CD14-positive monocyte (primary cell): ENCODE data around the gene RFX3. TPM values are rescaled to one million over a fixed set of nuclear protein-coding genes. Genes with fewer than 3 reads are reported as not detected.
A peak's percentile ranks its signal among the peaks of the same experiment; 100 is the strongest.

Source experiments
- DNase-seq, 3 donors: peaks; one replicate each; pipeline ENCODE4 v3.0.0-alpha.2; 2011 to 2022
- H2AFZ ChIP-seq: 2 replicates; pipeline ENCODE4 v1.6.0; 2012; ENCODE audit warnings: mild to moderate bottlenecking, low read depth, low read length, inconsistent platforms; ENCODE audit not compliant: insufficient read depth, poor library complexity, severe bottlenecking
- H3K27ac ChIP-seq, 2 donors: 1 replicate in 1 of 2; 2 replicates in 1 of 2; pipeline ENCODE4 v1.5.1; 2012 to 2013; ENCODE audit warnings: low read length in 2 of 2, control low read depth in 1 of 2, inconsistent platforms in 1 of 2, low read depth in 1 of 2, mild to moderate bottlenecking in 1 of 2
- H3K27me3 ChIP-seq, 2 donors: one replicate each; pipeline versions ENCODE4 v1.6.0 to v1.6.1; 2011 to 2013; ENCODE audit warnings: low read length in 2 of 2; ENCODE audit not compliant: control insufficient read depth in 2 of 2, insufficient read depth in 2 of 2
- H3K36me3 ChIP-seq, 2 donors: replicated peaks in 1 of 2; 1 replicate in 1 of 2; 2 replicates in 1 of 2; pipeline versions ENCODE4 v1.5.1 to v1.6.1; 2012 to 2013; ENCODE audit warnings: low read length in 2 of 2, control low read depth in 1 of 2, inconsistent platforms in 1 of 2, mild to moderate bottlenecking in 1 of 2; ENCODE audit not compliant: insufficient read depth in 2 of 2, control insufficient read depth in 1 of 2
- H3K4me1 ChIP-seq, 2 donors: 1 replicate in 1 of 2; 2 replicates in 1 of 2; pipeline versions ENCODE4 v1.5.1 to v1.6.1; 2012 to 2013; ENCODE audit warnings: low read length in 2 of 2, control low read depth in 1 of 2, inconsistent platforms in 1 of 2, mild to moderate bottlenecking in 1 of 2, moderate library complexity in 1 of 2; ENCODE audit not compliant: insufficient read depth in 2 of 2, control insufficient read depth in 1 of 2
- H3K4me2 ChIP-seq: replicated peaks from 2 replicates; pipeline ENCODE3; 2012; ENCODE audit warnings: low read length, moderate library complexity, mild to moderate bottlenecking; ENCODE audit not compliant: poor library complexity, severe bottlenecking; ENCODE audit errors: extremely low read depth
- H3K4me3 ChIP-seq, 3 experiments: fragments of 200-600 bp in 1 of 3; sonication (generic) in 1 of 3; replicated peaks in 1 of 3; 1 replicate in 2 of 3; 2 replicates in 1 of 3; pipeline ENCODE4 v1.5.1; 2011 to 2013; ENCODE audit warnings: low read length in 3 of 3, mild to moderate bottlenecking in 3 of 3, control low read depth in 2 of 3, low read depth in 2 of 3, inconsistent platforms in 1 of 3, moderate library complexity in 1 of 3
- H3K79me2 ChIP-seq: 2 replicates; pipeline ENCODE4 v1.6.0; 2012; ENCODE audit warnings: mild to moderate bottlenecking, control low read depth, inconsistent platforms, low read length, moderate library complexity; ENCODE audit not compliant: insufficient read depth
- H3K9ac ChIP-seq: 2 replicates; pipeline ENCODE4 v1.6.0; 2017; ENCODE audit warnings: low read length, mild to moderate bottlenecking; ENCODE audit not compliant: insufficient read depth, poor library complexity, severe bottlenecking
- H3K9me3 ChIP-seq, 2 donors: replicated peaks in 1 of 2; 1 replicate in 1 of 2; 2 replicates in 1 of 2; pipeline versions ENCODE4 v1.5.1 to v1.6.1; 2012 to 2013; ENCODE audit warnings: low read length in 2 of 2, control low read depth in 1 of 2; ENCODE audit not compliant: control insufficient read depth in 1 of 2, insufficient read depth in 1 of 2
- H4K20me1 ChIP-seq: 2 replicates; pipeline ENCODE4 v1.6.0; 2012; ENCODE audit warnings: mild to moderate bottlenecking, low read length, control low read depth, moderate library complexity; ENCODE audit not compliant: insufficient read depth
- H3K27ac Mint-ChIP-seq, 7 donors: one replicate each; pipeline ENCODE4 v1.8.0; 2020; ENCODE audit warnings: mild to moderate bottlenecking in 7 of 7, mixed read lengths in 7 of 7, moderate library complexity in 6 of 7, inconsistent platforms in 2 of 7
- H3K27me3 Mint-ChIP-seq, 3 donors: one replicate each; pipeline ENCODE4 v1.8.0; 2021 to 2022; ENCODE audit warnings: low read depth in 3 of 3, mild to moderate bottlenecking in 3 of 3, mixed read lengths in 3 of 3, moderate library complexity in 3 of 3, inconsistent platforms in 1 of 3
- H3K36me3 Mint-ChIP-seq, 2 donors: one replicate each; pipeline ENCODE4 v1.8.0; 2020; ENCODE audit warnings: mixed read lengths in 2 of 2, inconsistent platforms in 1 of 2, mild to moderate bottlenecking in 1 of 2
- H3K4me1 Mint-ChIP-seq: one replicate; pipeline ENCODE4 v1.8.0; 2020; ENCODE audit warnings: mild to moderate bottlenecking, mixed read lengths
- H3K4me3 Mint-ChIP-seq, 2 donors: one replicate each; pipeline ENCODE4 v1.8.0; 2020; ENCODE audit warnings: mild to moderate bottlenecking in 2 of 2, mixed read lengths in 2 of 2, moderate library complexity in 1 of 2
- H3K9me3 Mint-ChIP-seq, 7 donors: one replicate each; pipeline ENCODE4 v1.8.0; 2020 to 2022; ENCODE audit warnings: mixed read lengths in 7 of 7, mild to moderate bottlenecking in 6 of 7, moderate library complexity in 6 of 7, inconsistent platforms in 2 of 7
- CTCF ChIP-seq: fragments of 200-600 bp; IDR thresholded peaks from one replicate; pipeline ENCODE4 v1.8.0; 2022; ENCODE audit warnings: antibody characterized with exemption, mild to moderate bottlenecking
- WGBS: methylation state at CpG from one replicate; pipeline ENCODE4 v1.1.5; 2013; ENCODE audit warnings: missing lambda C conversion rate; ENCODE audit not compliant: insufficient coverage; 5-methylcytosine and 5-hydroxymethylcytosine counted together
- intact Hi-C, 2 donors: fragments of 100-400 bp; cut with micrococcal nuclease; formaldehyde crosslinking; loops; one replicate each; pipeline versions ENCODE4 v1.15.0 to v1.15.1; 2023
- polyA plus RNA-seq, 3 donors: library from polyadenylated mRNA; depleted of rRNA in 1 of 3; unstranded in 2 of 3; stranded (reverse) in 1 of 3; fragments of 300-500 nt in 2 of 3; fragments of >200 nt in 1 of 3; fragmentation: Illumina TruSeq in 2 of 3; gene quantifications; 1 replicate in 2 of 3; 2 replicates in 1 of 3; pipeline ENCODE4 v1.2.3, GENCODE V29; 2012 to 2021

The RFX3 gene
- polyA plus RNA-seq, 3 donors: 1.7 to 5.2 (median 3.2) TPM

GRCh38 chr9:3359048-3359692, 166.6 kb downstream of the RFX3 start:
- Histone ChIP-seq H3K4me1 (peaks cover 16 to 32% of the 10 kb centered on the region in 2 donors), H3K4me3 (peak overlapping the region in 1 of 3 experiments; percentile 9), H3K4me2 (peak overlapping the region; percentile 14), H3K36me3 (no peaks in the 10 kb centered on the region), H3K27ac (peak overlapping the region in 1 of 2 donors; percentile 21), H3K9me3 (peaks cover 0 to 7% of the 10 kb centered on the region in 2 donors), H2AFZ (no peak overlapping the region), H3K27me3 (no peaks in the 10 kb centered on the region), H4K20me1 (no peaks in the 10 kb centered on the region), H3K79me2 (no peaks in the 10 kb centered on the region), H3K9ac (no peak overlapping the region)
- no peak overlapping the region for H3K4me3 Mint-ChIP-seq
- H3K36me3 Mint-ChIP-seq: peaks cover 3 to 5% of the 10 kb centered on the region in 2 donors
- DNase-seq: peak in 1 of 3 donors; percentile 19
- intact Hi-C loops: no loop called here
- H3K27me3 Mint-ChIP-seq: peaks cover 0 to 1% (median 0%) of the 10 kb centered on the region in 3 donors
- 100% methylated on average over 1 of the region's 5 CpGs for WGBS
- peaks cover 3 to 14% (median 9%) of the 10 kb centered on the region in 7 donors for H3K9me3 Mint-ChIP-seq
- H3K27ac Mint-ChIP-seq: peak overlapping the region in 4 of 7 donors; percentile 17 to 83 (median 66)
- H3K4me1 Mint-ChIP-seq: peaks cover 28% of the 10 kb centered on the region
- no peak for TF ChIP-seq CTCF

- no peak for TF ChIP-seq CTCF
- no peaks in the 10 kb centered on the region for H3K4me1 Mint-ChIP-seq
- intact Hi-C loops: no loop called here
- Histone ChIP-seq H3K4me3 (no peak overlapping the region), H3K36me3 (no peaks in the 10 kb centered on the region), H3K9me3 (peaks cover 0 to 4% of the 10 kb centered on the region in 2 donors), H3K27me3 (no peaks in the 10 kb centered on the region), H4K20me1 (no peaks in the 10 kb centered on the region), H3K9ac (no peak overlapping the region), H3K4me2 (no peak overlapping the region), H2AFZ (no peak overlapping the region), H3K4me1 (no peaks in the 10 kb centered on the region), H3K79me2 (no peaks in the 10 kb centered on the region), H3K27ac (no peak overlapping the region)
- WGBS: no CpG with 5 or more reads among the region's 3 CpGs
- no peak overlapping the region for H3K4me3 Mint-ChIP-seq
- H3K27ac Mint-ChIP-seq: no peak overlapping the region
- no peak for DNase-seq
- H3K27me3 Mint-ChIP-seq: peaks cover 0 to 1% (median 0%) of the 10 kb centered on the region in 3 donors
- peaks cover 0 to 3% of the 10 kb centered on the region in 2 donors for H3K36me3 Mint-ChIP-seq
- peaks cover 0 to 5% (median 0%) of the 10 kb centered on the region in 7 donors for H3K9me3 Mint-ChIP-seq
Measured at GRCh38 chr9:3348169-3348568, 177.6 kb downstream of the RFX3 start.
